Measurements from ENCODE around the gene PPP1CB.

Gene PPP1CB

GRCh38 chr2:28822036-28822435, 70.4 kb downstream of the PPP1CB start:
- ChIA-PET POLR2A (interaction anchor here (0.8 kb wide), 1 partner anchor 262 kb away, joined by 3 read pairs; no protein-coding TSS in a partner anchor), CTCF (no interaction called here)
- TF ChIP-seq ARNT (IDR thresholded peaks at IDR 0.05) (no peak), PKNOX1 (IDR thresholded peaks at IDR 0.05) (no peak), FOXA1 (IDR thresholded peaks at IDR 0.05) (no peak), ZNF384 (IDR thresholded peaks at IDR 0.05) (no peak), SP1 (IDR thresholded peaks at IDR 0.05) (no peak), CTBP1 (IDR thresholded peaks at IDR 0.05; ENCODE audit: borderline replicate concordance) (no peak)
- no peak for DNase-seq (ENCODE audit: extremely low spot score)

- TF ChIP-seq L3MBTL2 (conservative IDR thresholded peaks at IDR 0.05): no peak
- TF ChIP-seq FOXA1 (IDR thresholded peaks at IDR 0.05): no peak
- TF ChIP-seq FOXK2 (IDR thresholded peaks at IDR 0.05): no peak
- no peak for TF ChIP-seq ZNF384 (IDR thresholded peaks at IDR 0.05)
- no peak for TF ChIP-seq ELF4 (IDR thresholded peaks at IDR 0.05)
- TF ChIP-seq NFRKB (IDR thresholded peaks at IDR 0.05): no peak
- no peak for TF ChIP-seq LEF1 (IDR thresholded peaks at IDR 0.05; ENCODE audit: borderline replicate concordance)
- TF ChIP-seq SP1 (IDR thresholded peaks at IDR 0.05): no peak
- TF ChIP-seq FOXM1 (IDR thresholded peaks at IDR 0.05; ENCODE audit: borderline replicate concordance): no peak
- no peak for TF ChIP-seq ARNT (IDR thresholded peaks at IDR 0.05)
- TF ChIP-seq PKNOX1 (IDR thresholded peaks at IDR 0.05): no peak
- TF ChIP-seq TARDBP (IDR thresholded peaks at IDR 0.05): no peak
- TF ChIP-seq HDGF (IDR thresholded peaks at IDR 0.05; ENCODE audit: borderline replicate concordance): no peak
- no peak for TF ChIP-seq SUZ12 (IDR thresholded peaks at IDR 0.05)
- no peak for TF ChIP-seq CTBP1 (IDR thresholded peaks at IDR 0.05; ENCODE audit: borderline replicate concordance)
- no peak for TF ChIP-seq BHLHE40 (IDR thresholded peaks at IDR 0.05; ENCODE audit: borderline replicate concordance)
- POLR2A ChIA-PET: no interaction called here
- CTCF ChIA-PET: no interaction called here
- DNase-seq (ENCODE audit: extremely low spot score): no peak
Observed at GRCh38 chr2:28824207-28824606, 72.6 kb downstream of the PPP1CB start.

- ChIA-PET CTCF (no interaction called here), POLR2A (no interaction called here)
- DNase-seq (ENCODE audit: extremely low spot score): no peak
- TF ChIP-seq BHLHE40 (IDR thresholded peaks at IDR 0.05; ENCODE audit: borderline replicate concordance) (no peak), FOXA1 (IDR thresholded peaks at IDR 0.05) (no peak), L3MBTL2 (conservative IDR thresholded peaks at IDR 0.05) (no peak), LEF1 (IDR thresholded peaks at IDR 0.05; ENCODE audit: borderline replicate concordance) (no peak), SUZ12 (IDR thresholded peaks at IDR 0.05) (no peak), FOXK2 (IDR thresholded peaks at IDR 0.05) (no peak), FOXM1 (IDR thresholded peaks at IDR 0.05; ENCODE audit: borderline replicate concordance) (no peak)
Observed at GRCh38 chr2:28824870-28825269, 73.2 kb downstream of the PPP1CB start.

- ChIA-PET POLR2A (no interaction called here), CTCF (interaction anchor here (0.6 kb wide), 1 partner anchor 131 kb away, joined by 3 read pairs; no protein-coding TSS in a partner anchor)
- no peak for DNase-seq (ENCODE audit: extremely low spot score)
- TF ChIP-seq LEF1 (IDR thresholded peaks at IDR 0.05; ENCODE audit: borderline replicate concordance): no peak
- no peak for TF ChIP-seq BHLHE40 (IDR thresholded peaks at IDR 0.05; ENCODE audit: borderline replicate concordance)
- no peak for TF ChIP-seq SP1 (IDR thresholded peaks at IDR 0.05)
- TF ChIP-seq HDGF (IDR thresholded peaks at IDR 0.05; ENCODE audit: borderline replicate concordance): no peak
- TF ChIP-seq ARNT (IDR thresholded peaks at IDR 0.05): no peak
- TF ChIP-seq CTBP1 (IDR thresholded peaks at IDR 0.05; ENCODE audit: borderline replicate concordance): no peak
- no peak for TF ChIP-seq FOXM1 (IDR thresholded peaks at IDR 0.05; ENCODE audit: borderline replicate concordance)
- no peak for TF ChIP-seq FOXA1 (IDR thresholded peaks at IDR 0.05)
- TF ChIP-seq L3MBTL2 (conservative IDR thresholded peaks at IDR 0.05): no peak
Observed at GRCh38 chr2:28828382-28828781, 76.8 kb downstream of the PPP1CB start.

DNA sequence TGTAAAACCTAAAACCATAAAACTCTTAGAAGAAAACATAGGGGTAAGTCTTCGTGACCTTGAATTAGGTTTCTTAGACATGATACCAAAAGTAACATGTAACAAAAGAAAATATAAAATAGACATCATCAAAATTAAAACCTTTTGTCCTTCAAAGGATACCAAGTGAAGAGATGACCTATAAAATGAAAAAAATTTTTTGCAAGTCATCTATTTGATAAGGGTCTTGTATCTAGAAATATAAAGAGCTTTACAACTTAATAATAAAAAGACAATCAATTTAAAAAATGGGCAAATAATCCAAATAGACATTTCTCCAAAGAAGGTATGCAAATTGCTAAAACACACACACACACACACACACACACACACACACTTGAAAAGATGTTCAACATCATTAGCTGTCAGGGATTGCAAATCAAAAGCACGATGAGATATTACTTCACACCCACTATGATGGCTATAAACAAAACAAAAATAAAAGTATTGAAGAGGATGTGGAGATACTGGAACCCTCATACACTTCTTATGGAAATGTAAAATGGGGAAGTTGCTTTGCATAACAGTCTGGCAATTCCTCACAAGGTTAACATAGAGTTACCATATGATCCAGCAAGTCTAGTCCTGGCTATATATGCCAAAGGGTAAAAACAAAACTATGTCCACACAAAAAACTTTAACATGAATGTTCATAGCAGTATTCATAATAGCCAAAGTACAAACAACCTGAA, 82.3 kb downstream of the PPP1CB start:
- no peak for DNase-seq (ENCODE audit: extremely low spot score)
- no peak for TF ChIP-seq SP1 (IDR thresholded peaks at IDR 0.05)
- TF ChIP-seq NFRKB (IDR thresholded peaks at IDR 0.05): no peak
- no peak for TF ChIP-seq PKNOX1 (IDR thresholded peaks at IDR 0.05)
- no peak for TF ChIP-seq SUZ12 (IDR thresholded peaks at IDR 0.05)
- TF ChIP-seq ELF4 (IDR thresholded peaks at IDR 0.05): no peak
- no peak for TF ChIP-seq FOXA1 (IDR thresholded peaks at IDR 0.05)
- no peak for TF ChIP-seq CTBP1 (IDR thresholded peaks at IDR 0.05; ENCODE audit: borderline replicate concordance)
- no peak for TF ChIP-seq ZNF384 (IDR thresholded peaks at IDR 0.05)
- TF ChIP-seq HDGF (IDR thresholded peaks at IDR 0.05; ENCODE audit: borderline replicate concordance): no peak
- no peak for TF ChIP-seq TARDBP (IDR thresholded peaks at IDR 0.05)
- no peak for TF ChIP-seq FOXM1 (IDR thresholded peaks at IDR 0.05; ENCODE audit: borderline replicate concordance)
- no peak for TF ChIP-seq LEF1 (IDR thresholded peaks at IDR 0.05; ENCODE audit: borderline replicate concordance)
- TF ChIP-seq L3MBTL2 (conservative IDR thresholded peaks at IDR 0.05): no peak
- TF ChIP-seq ARNT (IDR thresholded peaks at IDR 0.05): no peak
- TF ChIP-seq BHLHE40 (IDR thresholded peaks at IDR 0.05; ENCODE audit: borderline replicate concordance): no peak
- CTCF ChIA-PET: interaction anchor here (0.6 kb wide), 1 partner anchor 1610 kb away, joined by 3 read pairs; no protein-coding TSS in a partner anchor
- POLR2A ChIA-PET: no interaction called here

DNA sequence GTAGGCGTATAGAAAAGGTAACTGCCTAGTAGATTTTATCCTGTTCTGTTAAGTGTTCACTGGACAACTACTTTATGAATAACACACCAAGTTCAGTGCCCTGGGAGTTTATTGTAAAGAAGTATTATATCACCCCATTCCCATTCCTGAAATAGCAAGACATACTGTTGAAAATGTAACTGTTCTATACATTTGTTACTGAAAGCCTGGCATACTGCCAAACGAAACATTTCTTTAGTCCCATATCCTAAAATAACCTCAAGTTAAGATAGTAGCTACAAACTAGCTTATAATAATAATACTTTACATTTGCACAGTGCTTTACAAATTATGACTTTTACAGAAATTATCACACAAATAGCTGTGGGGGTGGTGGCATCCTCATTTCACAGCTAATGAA, 84.2 kb downstream of the PPP1CB start:
- no peak for TF ChIP-seq HDGF (IDR thresholded peaks at IDR 0.05; ENCODE audit: borderline replicate concordance)
- no peak for TF ChIP-seq ARNT (IDR thresholded peaks at IDR 0.05)
- TF ChIP-seq L3MBTL2 (conservative IDR thresholded peaks at IDR 0.05): no peak
- TF ChIP-seq ELF4 (IDR thresholded peaks at IDR 0.05): no peak
- TF ChIP-seq SP1 (IDR thresholded peaks at IDR 0.05): no peak
- TF ChIP-seq NFRKB (IDR thresholded peaks at IDR 0.05): no peak
- TF ChIP-seq BHLHE40 (IDR thresholded peaks at IDR 0.05; ENCODE audit: borderline replicate concordance): no peak
- no peak for TF ChIP-seq CTBP1 (IDR thresholded peaks at IDR 0.05; ENCODE audit: borderline replicate concordance)
- no peak for TF ChIP-seq TARDBP (IDR thresholded peaks at IDR 0.05)
- no peak for TF ChIP-seq PKNOX1 (IDR thresholded peaks at IDR 0.05)
- no peak for TF ChIP-seq FOXK2 (IDR thresholded peaks at IDR 0.05)
- no peak for TF ChIP-seq FOXA1 (IDR thresholded peaks at IDR 0.05)
- no peak for TF ChIP-seq LEF1 (IDR thresholded peaks at IDR 0.05; ENCODE audit: borderline replicate concordance)
- TF ChIP-seq ZNF384 (IDR thresholded peaks at IDR 0.05): no peak
- POLR2A ChIA-PET: no interaction called here
- CTCF ChIA-PET: no interaction called here
- no peak for DNase-seq (ENCODE audit: extremely low spot score)
